Frontal cortex (tissue), 4 donors: ENCODE data around the gene RTKN. TPM values are rescaled to one million over a fixed set of nuclear protein-coding genes. Genes with fewer than 3 reads are reported as not detected.
"Not testable (repeated sequence)": the region's sequence is repeated elsewhere in the genome, so short reads cannot be mapped to it uniquely, and the experiment has no call there.

ENCODE experiments used
- DNase-seq, 2 donors: peaks; one replicate each; pipeline ENCODE4 v3.0.0; 2012; ENCODE audit warnings: low spot score in 2 of 2
- FAIRE-seq: peaks from 2 replicates; lab custom pipeline; 2012; peaks lifted over from hg19 to GRCh38; lab: Jason Lieb, UNC
- total RNA-seq: library from RNA; depleted of rRNA; stranded (reverse); fragments of >200 nt; gene quantifications from one replicate; pipeline ENCODE4 v1.2.3, GENCODE V29; 2014
- donor health status: control.
- donor health status: control.
- donor health status: control.

The RTKN gene
- total RNA-seq, 1 donor from 2014 or later: 2.9 TPM

DNA sequence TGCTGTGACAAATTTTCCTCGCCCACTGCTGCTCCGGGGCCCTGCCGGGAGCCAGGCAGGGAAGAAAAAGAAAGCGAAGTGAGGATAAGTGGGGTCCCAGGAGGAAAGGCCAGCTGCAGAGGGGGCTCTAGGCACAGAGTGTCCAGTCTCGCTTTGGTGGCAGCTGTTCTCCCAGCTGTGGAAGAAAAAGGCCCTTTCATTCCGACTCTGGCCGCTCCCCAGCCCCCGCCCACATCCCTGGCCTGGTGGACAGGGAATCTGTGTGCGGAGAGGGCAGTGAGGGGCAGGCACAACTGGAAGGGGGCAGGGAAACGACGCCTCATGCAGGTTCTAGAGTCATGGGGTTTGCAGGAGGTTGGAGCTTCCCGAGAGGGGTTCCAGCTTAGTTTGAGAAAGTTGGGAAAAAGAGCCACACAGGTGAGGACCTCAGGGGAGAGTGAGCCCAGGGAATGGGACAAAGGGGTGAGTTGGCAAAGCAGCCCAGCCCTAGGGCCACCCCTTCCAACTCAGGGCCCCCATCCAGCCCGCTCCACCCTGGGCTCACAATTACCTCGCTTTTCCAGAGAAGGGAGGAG is 1.8 kb downstream of the RTKN start:
- no peak for FAIRE-seq
- DNase-seq: peak; percentile 71 to 90

DNA sequence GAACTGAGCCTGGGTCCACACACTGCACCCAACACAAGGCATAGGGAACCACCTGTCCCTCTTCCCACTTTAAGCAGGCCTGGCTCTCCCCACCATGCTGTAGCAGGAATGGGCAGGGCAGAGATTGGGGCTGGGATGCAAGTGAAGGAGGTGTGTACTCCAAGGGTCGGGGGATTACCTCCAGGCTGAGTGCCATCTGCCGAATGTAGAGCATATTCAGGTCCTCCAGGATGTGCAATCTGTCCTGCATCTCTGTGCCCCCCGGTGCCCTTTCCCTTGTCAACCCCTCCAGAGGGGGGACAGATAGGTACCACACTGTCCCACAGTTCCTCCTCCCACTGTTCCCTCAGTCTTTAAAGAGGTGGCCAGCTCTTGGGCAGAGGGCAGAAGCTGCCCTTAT is 2.4 kb downstream of the RTKN start:
- no peak for FAIRE-seq
- DNase-seq: no peak

DNA sequence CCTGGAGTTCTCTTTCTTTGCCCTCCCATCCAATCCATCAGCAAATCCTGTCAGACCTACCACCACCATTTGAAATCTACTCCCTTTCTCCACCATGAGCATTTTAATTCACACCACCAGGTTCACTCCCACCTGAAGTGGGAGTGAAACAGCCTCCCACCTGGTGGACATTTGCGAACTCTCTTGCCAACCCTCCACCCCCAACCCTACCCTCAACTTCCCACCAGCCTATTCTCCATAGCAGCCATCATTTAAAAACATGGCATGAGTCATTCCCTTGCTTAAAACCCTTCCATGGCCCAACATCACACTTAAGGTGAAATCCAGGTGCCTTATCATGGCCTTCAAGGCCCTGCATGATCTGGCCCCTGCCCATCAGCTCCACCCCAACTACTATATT is 3.5 kb downstream of the RTKN start:
- no peak for FAIRE-seq
- DNase-seq: no peak

DNA sequence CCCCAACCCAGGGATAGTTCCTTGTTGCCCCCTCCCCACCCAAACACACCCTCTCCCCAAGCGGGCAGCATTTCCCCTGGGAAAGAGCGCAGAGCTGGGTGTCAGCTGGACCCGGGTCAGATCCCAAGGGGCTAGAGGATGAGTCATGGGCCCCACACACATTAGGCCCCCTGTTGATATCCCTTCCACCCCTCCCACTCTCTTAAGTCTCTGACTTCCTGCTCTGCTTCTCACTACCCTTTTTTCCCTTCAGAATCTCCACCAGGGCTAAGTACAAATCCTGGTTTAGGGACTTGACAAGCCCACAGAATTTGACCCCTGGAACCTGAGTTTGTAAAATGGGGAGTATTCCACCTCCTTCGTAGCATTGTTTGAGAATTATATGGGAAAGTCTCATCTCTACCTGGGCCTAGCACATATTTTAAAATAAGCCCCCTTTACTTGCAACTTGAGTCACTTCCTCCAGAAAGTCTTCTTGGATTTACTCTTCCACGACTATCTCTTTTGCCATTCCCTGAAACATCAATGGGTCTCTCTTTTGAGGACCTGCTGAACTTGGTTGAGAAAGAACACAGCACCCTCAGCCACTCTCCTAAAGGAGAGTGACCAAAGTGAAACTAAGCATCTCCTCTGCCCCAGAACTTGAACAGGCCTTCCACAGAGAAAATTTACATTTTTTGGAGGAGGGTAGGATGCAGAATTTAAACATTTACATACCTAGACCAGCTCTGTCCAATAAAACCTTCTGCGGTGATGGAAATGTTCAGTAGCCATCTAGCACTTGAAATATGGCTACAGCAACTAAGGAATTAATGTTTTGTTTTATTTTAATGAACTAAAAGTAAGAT is 4.7 kb downstream of the RTKN start:
- no peak for DNase-seq
- no peak for FAIRE-seq

DNA sequence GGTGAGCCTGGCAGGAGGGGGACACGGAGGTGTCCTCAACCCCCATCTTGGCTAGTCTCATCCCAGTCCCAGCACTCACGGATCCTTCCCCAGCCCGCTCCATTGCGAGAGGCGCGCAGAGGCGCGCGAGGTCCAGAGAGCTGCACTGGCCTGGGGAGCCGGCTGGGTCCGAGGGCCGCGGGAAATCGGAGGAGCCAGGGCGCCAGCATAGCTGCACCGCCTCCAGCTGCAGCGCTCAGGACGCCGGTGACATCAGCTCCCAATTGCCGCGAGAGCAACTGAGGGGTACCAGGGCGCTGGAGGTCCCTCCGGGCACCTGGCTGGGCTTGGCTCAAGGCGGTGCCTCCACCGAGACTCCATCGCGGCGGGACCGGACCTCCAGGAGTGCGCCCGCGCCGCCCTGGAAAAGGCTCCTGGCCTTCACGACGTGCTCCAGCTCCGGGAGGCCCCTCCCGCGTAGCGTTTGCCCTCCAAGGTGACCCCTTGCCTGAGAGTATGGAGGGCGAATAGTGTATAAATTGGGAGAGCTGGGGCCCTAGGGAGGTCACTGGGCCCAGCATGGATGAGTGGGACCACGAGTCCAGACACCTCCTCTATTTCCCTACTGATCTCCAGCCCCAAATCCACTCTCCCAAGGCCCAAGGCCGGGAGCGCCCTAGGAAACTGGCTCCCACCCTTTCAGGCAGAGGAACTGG is 5.5 kb downstream of the RTKN start:
- FAIRE-seq: no peak
- no peak for DNase-seq

DNA sequence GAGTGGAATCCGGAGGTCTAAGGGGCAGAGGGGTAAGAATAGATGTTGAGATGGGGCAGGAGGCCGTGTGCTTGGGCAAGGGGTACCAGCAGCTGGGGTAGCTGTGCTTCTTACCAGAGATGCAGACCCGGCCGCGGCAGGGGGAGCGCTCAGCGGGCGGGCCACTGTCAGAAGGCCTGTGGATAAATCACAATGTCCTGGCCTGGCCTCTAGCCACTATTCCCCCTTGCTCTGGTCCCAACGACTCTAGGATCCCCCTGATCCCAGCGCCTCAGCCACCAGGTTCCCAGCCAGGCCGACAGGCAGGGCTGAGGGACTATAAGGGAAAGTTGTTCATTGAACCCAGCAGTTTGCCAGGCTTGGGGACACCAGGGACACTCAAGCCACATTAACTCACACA is 11.2 kb downstream of the RTKN start:
- no peak for FAIRE-seq

DNA sequence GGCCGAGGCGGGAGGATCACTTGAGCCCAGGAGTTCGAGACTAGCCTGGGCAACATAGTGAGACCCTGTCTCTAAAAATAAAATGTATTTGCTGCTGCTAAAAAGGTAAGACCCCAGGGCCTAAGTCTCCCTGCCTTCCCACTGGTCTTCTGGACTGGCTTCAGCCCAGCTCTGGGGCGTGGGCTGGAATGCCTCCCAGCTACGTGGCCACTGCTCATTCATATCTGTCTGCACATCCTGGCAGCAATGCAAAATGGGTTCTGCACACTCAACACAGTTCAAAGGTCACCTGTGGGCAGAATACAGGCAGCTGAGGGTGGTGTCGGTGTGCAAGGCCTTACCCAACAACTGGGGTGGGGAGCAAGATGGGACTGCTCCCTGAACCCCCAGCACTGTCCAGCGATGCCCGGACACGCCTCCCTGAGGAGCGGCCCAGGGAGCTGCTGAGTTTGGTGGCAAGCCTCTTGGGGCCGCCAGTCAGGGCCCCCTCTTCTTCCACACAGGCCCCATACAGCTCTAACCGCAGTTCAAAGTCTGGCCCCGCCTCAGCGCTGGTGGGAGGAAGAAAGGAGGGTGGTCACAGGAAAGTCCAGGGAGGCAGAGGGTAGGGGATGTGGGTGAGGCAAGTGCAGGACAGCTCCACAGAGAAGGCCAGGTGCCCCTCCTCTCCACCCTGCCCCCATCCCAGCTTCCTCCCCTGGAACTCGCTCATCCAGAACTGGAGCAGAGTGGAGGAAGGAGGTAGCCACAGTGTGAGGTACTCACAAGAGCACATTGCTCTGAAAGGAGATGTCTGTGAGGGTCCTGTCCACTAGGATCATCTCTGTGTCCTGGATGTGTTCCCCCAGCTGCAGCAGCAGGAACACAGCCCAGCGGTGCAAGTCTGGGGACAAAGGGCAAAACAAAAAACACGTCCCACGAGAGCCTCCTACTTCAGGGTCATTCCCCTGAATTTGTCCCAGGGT is 12.0 kb downstream of the RTKN start:
- FAIRE-seq (no peak), DNase-seq (no peak)

More for the DNA sequence above, 11.2 kb downstream of the RTKN start:
- no peak for DNase-seq

DNA sequence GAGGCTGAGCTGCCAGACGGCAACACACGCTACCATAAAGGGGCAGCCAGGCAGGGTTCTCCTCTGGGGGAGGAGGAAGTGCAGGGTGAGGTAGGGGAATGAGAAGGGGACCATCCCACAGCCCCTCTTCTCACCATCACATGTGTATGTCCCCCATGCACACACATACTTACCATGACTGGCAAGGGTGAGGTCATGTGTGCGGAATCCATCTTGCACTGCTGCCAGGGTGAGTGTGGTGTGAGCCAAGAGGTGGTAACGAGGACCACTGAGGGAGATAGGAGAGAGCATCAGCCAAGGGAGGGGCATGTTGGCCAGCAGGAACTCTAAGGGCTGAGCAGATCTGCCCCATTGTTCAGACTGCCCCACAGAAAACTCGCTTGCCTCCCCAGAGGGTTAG is 13.1 kb downstream of the RTKN start:
- no peak for FAIRE-seq

DNA sequence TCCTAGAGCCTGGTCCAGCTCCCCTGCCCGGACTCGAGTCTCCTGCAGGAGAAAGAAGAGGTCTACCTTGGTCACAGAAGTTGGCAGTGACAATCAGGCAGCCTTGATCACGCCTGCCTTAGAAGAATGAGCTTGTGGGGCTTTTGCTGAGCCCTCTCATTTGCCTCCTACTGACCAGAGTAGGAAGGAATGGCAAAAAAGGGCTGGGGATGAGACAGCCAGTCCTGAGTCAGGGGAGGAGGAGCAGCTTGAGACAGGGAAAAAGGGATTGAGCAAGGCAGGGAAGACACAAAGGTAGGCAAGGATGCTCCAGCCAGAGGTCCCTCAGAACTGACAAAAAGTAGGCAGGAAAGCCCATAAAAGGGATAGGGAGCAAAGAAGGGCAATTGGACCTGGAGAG is 14.2 kb downstream of the RTKN start:
- peak in 1 of 2 donors; percentile 9 for DNase-seq
- no peak for FAIRE-seq

More for the DNA sequence above, 13.1 kb downstream of the RTKN start:
- no peak for DNase-seq

DNA sequence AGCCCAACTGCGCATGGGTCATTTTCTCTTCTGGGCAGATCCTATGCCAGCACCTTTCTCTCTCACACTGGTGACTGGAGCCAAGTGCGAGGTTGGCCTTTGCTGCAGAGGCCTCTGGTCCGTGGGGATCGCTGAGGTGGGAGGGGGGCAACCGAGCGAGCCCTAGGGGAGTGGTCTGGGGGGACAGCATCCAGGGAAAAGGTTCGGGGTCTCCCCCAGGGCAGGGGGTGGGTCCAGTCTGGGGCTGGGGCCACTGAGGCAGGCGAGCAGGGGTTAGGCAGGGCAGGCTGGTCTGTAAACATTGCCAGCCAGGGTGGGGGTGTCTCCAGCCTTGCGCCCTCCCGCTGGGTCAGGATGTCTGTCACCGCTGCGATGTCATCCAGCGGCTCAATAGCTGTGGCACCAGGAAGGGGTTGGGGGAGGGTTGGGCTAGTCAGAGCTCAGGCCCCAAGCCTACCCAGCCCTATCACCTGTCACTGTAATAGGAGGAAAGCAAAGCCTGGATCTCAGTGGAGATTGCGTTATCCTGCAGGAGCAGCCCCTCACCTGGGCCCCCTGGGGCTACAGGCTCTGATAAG is 15.5 kb downstream of the RTKN start:
- FAIRE-seq: no peak
- peak in 1 of 2 donors; percentile 9 for DNase-seq

DNA sequence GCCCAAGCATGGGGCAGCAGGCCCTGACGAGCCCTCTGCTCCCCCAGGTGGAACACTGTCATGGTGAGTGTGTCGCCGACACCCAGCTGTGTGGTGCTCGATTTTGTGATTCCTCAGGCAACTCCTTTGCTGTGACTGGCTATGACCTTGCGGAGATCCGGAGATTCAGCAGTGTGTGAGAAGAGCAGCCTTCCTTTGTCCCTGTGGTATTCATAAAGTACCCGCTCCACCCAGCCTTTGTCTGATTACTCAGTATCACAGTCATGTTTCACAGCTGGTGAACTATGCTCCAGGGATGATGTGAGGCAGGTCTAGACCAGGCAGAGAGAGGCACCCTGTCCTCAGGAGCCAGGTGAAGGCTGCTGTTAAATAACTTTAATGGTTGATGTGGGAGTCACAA is 16.2 kb downstream of the RTKN start:
- DNase-seq: peak in 1 of 2 donors; percentile 31
- FAIRE-seq: no peak

DNA sequence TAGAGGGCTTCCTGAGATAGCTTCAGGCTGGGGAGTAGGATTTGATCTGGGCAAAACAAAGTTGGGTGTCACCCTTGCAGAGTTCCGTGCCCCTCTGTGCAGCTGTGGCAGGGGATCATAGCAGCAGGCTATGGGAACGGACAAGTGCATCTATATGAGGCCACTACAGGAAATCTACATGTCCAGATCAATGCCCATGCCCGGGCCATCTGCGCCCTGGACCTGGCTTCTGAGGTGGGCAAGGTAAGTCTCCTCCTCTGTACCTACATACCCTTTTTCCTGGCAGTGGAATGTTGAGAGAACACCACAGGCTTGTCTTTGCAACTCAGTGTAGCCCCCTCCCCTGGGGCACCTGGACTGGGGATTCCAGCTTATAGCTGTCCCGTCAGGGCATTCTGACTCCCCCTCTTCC is 16.7 kb downstream of the RTKN start:
- DNase-seq: peak in 1 of 2 donors; percentile 30
- FAIRE-seq: no peak

DNA sequence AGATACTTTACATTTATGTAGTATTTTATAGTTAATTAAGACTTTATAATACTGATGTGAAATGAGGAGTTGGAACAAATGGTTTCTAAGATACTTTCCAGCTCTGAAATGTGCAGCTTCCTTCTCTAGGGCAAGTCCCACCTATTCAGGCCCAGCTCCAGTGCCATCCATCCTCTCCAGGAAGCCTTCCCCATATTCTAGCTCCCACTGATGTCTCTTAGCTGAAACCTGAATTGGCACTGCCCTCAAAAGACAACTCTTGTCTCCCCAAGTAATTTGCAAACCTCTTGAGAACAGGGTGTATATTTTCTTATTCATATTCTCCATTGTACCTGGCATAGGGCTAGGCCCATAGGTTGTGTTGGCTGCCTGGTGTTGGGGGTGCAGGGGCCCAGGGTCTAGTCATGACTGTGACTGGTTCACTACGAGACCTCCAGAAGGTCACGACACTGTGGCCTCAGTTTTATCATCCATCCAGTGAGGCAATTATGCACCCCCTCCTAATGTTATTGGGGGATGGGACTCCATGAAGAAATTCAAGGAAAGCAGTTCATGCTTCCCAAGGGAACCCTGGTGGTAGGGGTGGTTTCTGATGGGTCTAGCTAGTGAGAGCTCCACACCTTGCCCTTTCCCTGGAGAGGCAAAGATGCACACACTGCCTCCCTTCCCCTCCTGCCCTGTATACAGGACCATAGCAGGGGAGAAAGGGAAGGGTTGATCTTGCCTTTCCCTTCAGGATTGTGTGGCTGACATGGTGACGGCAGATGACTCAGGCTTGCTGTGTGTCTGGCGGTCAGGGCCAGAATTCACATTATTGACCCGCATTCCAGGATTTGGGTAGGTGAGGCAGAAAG is 17.4 kb downstream of the RTKN start:
- DNase-seq (peak in 1 of 2 donors; percentile 33), FAIRE-seq (no peak)

DNA sequence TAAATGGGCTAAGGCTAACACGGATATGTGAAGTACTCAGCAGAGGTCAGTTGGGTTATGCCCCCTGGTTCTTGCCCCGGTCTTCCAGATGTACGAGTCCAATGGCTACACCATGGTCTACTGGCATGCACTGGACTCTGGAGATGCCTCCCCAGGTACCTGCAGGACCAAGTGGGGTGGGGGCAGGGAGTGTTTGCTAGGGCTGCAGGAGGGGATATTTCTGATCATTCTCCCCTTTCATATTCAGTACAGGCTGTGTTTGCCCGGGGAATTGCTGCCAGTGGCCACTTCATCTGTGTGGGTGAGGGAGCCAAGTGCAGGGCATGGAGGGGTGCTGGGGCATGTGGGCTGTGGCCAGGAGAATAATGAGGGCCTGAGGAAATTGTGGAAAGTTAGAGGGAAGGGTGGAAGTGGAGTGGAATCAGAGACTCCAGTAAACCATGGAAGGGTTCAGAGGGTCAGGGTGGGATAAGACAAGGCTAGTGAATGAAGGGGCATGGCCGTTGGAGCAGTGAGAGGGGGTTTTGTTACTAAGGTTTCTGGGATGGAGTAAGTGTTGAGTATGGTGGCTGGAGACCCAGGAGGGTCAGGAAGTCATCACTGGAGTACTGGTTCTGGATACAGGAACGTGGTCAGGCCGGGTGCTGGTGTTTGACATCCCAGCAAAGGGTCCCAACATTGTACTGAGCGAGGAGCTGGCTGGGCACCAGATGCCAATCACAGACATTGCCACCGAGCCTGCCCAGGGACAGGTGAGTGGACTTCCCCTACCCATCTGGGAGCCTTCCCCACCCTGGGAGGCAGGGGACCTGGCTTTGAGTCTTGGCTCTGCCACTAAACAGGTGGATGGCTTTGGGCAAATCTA is 18.3 kb downstream of the RTKN start:
- peak in 1 of 2 donors; percentile 17 for DNase-seq
- no peak for FAIRE-seq

DNA sequence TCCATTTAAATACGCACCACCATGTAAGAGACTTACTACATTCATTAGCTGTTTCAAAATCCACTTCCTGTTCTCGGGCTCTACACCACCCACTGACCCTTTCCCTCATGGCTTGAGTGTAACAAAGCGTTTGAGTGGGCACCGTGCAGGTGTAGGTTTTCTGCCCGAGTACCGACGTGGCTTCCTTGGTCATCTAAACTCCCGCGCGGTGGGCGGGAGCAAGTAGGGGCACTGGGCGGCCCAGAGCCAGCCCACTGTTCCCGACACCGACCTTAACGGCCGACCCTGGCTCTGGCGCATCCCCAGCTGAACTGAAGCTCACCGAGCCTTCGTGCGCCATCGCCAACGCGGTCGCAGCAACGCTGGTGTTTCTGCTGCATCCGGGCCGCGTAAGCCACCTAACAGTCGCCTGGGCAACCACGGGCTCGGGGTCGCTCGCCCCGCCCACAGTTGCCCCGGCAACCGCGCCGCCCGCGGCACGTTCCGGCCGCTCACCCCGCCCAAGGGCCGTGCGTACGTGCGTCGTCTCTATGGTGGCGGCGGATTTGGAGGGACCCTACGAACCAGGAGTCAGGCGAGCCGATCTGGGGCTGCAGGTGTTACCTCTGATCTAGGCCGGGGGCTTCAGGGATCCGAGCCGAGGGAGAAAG is 20.4 kb downstream of the RTKN start, which contains the start of the genes C2orf81 and WDR54:
Gene C2orf81, minus strand, starts transcription at position 399 of the 650 bp plus-strand sequence. Its CDS starts 59 bp downstream, at position 340.
Gene WDR54, plus strand, starts transcription at position 510 of the 650 bp plus-strand sequence. CDS start 424 bp downstream, outside the sequence.
- DNase-seq (peak; percentile 82 to 90), FAIRE-seq (no peak)

DNA sequence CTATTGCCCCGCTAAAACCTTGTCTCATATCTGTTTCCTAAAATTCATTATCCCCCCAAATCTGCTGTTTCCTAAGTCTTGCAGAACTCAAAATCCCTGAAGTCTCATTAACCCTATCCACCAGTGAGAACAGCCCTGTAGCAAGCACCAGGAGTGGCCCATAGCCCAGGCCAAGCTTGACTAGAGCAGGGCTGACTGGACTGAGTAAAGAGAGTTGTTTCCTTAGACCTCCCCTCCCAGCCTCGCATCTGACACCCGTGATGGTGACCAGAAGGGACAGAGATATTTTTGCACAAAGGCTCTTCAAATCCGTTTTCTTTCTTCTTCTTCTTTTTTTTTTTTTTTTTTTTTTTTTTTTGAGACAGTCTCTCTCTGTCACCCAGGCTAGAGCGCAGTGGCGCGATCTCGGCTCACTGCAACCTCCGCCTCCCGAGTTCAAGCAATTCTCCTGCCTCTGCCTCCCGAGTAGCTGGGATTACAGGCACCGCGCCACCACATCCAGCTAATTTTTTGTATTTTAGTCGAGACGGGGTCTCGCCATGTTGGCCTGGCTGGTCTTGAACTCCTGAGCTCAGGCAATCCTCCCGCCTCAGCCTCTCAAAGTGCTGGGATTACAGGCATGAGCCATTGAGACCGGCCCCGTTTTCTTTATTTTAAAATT is 21.2 kb downstream of the RTKN start:
- not testable (repeated sequence) for FAIRE-seq
- DNase-seq: peak in 1 of 2 donors; percentile 10
